Suppressor macrophage treated with lipopolysaccharide for 1 hour (primary cell): ENCODE results near the gene SOS1.
A peak's percentile ranks its signal among the peaks of the same experiment; 100 is the strongest.
"Not testable (repeated sequence)": the region's sequence is repeated elsewhere in the genome, so short reads cannot be mapped to it uniquely, and the experiment has no call there.

Source experiments
- DNase-seq, 3 donors: peaks; one replicate each; pipeline ENCODE4 v3.0.0-alpha.2; 2020 to 2022

Gene SOS1

DNA sequence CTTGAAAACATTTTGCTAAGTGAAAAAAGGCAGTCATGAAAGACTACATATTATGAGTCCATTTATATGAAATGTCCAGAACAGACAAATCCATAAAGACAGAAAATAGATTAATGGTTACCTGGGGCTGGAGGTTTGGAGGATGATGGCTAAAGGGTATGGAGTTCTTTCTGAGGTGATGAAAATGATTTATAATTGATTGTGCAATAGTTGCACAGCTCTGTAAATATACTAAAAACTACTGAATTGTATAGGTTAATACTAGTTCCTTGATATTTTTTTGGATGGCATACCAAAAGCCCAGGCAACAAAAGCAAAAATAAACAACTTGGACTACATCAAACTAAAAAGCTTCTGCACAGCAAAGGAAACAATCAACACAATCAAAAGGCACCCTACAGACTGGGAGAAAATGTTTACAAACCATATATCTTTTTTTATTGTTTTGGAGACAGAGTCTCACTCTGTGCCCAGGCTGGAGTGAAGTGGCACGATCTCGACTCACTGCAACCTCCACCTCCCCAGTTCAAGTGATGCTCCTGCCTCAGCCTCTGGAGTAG is 21.5 kb downstream of the SOS1 start:
- DNase-seq, result no peak

DNA sequence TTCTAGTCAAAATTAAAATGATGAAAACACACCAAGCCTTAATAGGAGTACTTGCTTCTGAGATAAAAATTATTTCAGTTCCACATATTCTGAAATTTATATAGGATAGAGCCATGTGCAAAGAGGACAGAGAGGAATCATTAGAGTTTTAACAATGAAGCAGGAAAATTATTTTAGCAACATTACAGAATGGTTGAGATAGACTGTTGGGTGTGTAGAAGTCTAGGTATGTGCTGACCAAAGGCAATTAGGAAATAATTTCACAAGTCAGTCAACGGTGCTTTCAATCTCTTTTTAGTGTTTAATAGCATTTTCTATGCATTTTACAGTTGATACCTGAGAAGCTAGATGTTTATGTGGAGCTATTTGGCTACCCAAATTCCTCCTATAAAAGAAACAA is 25.2 kb downstream of the SOS1 start:
- no peak for DNase-seq

DNA sequence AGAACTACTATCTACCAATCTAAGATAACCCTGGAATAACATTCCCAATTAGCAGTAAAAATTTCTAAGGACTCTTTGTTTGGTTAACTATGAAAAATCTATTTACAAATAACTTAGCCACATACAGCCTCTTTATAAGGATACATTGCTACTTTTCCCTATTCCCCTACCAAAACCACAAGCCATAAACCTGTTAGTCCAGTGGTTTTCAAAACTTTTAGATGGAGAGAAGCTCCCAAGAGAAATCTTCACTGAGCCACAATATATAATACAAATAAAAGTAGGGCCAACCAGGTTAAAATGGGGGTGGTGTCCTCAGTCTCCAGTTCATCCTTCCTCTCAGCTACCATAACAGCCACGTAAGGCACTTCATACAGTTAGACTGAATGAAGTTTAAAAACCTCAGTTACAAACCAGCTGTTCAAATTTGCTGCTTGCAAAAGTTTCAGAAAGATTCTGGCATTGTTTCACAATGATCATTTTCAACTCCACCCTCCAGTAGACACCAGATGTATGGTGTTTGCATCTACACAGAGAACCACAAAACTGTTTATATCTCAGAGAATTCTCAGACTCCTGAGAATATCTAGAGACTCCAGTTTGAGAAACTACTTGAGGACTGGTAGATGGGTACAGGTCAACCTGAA is 26.0 kb downstream of the SOS1 start:
- no peak for DNase-seq

DNA sequence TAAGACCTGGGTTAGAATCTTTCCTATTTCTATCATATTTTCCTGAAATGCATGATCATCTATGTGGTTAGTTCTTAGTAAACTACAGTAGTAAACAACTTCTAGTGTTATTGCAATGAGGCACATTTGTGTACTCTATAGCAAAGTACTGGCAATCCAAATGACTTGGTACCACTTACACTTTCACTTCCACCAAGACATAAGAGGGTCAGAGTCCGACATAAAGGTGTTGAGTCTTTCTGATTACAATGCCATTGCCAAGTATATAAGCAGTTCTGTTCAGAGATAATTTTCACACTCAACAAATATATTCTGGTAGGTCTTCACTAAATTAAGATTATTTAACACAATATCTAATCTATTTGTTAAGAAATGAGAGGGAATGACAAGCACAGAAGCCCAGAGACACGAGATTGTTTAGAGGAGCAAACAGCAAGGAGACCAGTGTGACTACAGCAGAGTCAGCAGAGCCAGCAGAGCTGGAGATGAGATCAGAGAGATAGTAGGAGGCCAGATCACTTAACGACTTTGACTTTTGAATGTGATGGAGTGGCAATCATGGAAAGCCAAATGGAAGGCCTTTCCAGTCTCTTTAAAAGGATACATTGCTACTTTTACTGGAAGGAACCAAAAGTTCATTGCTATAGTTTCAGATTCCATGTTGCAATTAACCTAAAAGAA is 27.5 kb downstream of the SOS1 start:
- DNase-seq, result no peak

GRCh38 chr2:39091543-39091942 is 29.3 kb downstream of the SOS1 start:
- DNase-seq, result peak; percentile 32 to 35 (median 35)

DNA sequence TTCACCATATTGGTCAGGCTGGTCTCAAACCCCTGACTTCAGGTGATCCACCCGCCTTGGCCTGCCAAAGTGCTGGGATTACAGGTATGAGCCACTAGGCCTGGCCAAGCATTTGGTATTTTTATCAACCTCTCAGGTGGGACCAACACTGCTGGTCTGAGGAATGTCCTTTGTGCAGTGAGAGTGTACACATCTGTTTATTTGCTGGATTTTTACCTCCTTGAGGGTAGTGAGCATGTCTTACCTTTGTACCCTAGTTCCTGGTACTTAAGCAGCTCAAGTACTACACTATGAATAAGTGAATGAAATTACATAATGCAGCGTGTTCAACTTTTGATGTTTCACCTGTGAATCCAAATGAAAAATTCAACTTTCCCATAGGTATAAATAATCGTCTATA is 29.8 kb downstream of the SOS1 start:
- DNase-seq, result no peak

DNA sequence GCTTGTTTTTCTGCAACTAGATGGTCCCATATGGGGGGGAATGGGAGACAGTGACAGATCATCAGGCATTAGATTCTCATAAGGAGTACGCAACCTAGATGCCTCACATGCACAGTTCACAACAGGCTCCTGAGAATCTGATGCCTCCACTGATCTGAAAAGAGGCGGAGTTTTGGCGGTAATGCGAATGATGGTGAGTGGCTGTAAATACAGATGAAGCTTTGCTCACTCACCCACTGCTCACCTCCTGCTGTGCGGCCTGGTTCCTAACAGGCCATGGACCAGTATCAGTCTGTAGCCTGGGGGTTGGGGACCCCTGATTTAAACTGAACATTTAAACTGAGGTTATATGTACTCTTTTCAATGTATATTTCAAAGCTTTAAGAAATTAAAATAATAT is 40.7 kb downstream of the SOS1 start:
- no peak for DNase-seq

DNA sequence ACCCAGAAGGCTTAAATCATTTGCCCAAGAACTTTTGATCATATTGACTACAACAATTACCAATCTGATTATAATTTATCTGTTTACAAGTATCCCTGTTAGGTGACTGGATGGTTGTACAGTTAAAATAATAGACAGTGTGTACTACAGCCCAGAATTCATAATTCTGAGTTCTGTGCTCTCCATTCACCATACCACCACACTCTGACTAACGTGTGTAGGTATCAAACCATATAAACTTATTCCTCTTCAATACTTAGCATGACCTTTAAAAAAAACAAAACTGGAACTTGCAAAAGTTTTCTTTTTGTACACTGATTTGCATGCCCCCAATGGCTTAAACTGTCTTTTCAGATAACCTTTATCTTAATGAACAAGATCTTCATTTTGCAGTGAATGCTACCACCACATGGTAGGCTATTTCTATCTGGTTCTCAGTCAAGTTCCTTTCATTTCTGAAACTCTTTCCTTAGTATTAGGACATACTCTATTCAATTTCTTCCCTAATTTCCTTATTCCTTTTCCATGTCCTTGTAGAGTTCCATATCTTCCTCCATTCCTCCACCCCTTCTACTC is 50.9 kb downstream of the SOS1 start:
- no peak for DNase-seq

GRCh38 chr2:39069136-39069515 is 51.7 kb downstream of the SOS1 start:
- no peak for DNase-seq

GRCh38 chr2:39068299-39069135 is 52.3 kb downstream of the SOS1 start:
- DNase-seq, result no peak

DNA sequence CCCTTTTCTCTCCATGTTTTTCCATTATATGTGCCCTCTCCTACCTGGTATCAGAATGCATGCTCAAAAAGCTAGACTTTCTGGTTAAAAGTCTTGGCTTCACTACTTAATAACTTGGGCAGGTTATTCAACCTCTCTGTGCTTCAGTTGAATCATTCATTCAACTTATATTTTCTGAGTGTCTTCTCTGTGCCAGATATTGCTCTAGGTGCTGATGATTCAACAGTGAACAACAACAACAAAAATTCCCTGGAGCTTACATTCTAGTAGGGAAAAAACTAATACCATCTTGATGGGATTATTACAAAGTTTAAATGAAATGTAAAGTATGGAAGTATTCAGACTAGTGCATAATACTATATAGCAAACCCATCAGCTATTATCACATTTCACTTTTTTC is 55.2 kb downstream of the SOS1 start:
- DNase-seq, result no peak

DNA sequence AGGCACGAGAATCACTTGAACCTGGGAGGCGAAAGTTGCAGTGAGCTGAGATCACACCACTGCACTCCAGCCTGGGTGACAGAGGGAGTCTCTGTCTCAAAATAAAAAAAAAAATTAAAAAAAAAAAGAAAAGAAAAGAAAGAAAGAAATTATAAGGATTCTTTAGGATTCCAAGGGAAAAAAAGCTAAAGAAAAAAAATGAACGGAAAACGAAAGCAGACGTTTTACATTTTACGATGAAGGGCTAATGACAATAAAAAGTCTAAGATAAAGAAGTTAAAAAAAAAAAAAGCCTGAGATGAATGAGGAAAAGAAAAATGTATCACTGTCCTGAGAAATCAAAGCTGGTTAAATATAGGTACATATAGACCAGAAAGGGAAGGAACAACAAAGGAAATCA is 58.5 kb downstream of the SOS1 start:
- no peak for DNase-seq

GRCh38 chr2:39061280-39061679 is 59.6 kb downstream of the SOS1 start:
- no peak for DNase-seq

DNA sequence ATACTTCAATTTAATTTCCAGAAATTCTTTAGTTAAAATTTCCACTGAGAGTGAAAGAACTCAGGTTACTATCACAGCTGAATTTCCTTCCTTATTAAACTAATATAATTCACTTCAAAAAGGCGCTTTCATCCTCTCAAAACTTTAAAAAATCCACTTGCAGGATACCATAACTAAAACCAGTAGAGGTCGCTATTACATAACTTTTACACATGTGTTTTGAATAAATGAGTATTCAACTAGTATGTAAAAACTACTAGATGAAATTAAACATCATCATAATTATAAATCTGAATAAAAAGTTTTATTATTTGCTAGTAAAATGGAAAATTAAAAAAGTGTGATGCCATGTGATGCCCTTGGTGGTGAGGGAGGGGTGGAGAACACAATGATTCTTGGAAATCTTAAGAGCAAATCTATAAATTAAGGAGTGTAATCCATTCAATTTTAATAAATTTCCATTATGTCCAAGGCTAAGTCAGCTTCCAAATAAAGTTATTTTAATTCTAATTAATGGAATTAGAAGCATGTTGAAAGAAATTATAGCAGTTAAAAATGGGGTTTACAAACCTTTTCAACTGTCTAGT is 61.4 kb downstream of the SOS1 start:
- DNase-seq, result peak; percentile 65 to 90 (median 82)

DNA sequence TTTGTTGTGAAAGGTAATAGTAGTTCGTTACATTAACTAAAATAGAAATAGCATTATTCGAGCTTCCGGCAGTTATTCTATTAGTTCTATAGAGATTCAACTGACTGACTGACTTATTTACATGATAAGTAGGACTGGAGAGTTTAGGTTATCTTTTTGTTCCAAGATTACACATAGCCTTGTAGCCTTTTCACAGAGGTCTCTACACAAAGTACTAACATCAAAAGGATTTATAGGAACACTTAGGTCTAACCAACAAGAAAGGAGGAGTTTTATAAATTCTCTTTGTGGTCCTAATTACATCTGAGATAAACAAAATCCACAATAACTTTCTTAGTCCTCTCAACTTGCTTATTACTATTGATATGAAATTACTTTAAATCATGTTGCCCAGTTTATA is 62.8 kb downstream of the SOS1 start:
- no peak for DNase-seq

DNA sequence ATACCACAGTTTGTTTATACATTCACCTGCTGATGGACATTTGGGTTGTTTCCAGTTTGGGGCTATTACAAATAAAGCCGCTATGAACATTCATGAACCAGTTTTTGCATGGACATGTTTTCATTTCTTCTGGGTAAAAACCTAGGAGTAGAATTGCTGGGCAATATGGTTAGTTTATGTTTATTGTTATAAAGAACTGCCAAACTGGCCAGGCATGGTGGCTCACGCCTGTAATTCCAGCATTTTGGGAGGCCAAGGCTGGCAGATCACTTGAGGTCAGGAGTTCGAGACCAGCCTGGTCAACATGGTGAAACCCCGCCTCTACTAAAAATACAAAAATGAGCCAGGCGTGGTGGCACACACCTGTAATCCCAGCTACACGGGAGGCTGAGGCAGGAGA is 68.2 kb downstream of the SOS1 start:
- DNase-seq, result not testable (repeated sequence)

DNA sequence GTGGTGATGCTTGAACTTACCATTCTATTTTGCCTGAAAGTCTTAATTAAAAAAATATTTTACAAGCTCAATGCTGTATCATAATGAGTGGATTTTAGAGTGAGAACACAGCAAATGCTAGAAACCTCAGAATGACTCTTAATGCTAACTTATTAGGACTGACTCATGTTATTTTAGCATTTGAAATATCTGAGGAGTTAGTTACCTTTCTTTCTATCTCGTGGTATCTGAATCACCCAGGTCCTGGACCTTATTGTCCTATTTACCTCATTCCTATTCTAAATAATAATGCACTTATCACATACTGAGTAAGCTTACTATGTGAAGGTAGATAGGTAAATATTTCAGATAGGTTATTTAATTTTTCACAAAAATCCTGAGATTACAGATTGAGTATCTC is 70.7 kb downstream of the SOS1 start:
- DNase-seq, result no peak

GRCh38 chr2:39039072-39039471 is 81.8 kb downstream of the SOS1 start:
- DNase-seq, result no peak

DNA sequence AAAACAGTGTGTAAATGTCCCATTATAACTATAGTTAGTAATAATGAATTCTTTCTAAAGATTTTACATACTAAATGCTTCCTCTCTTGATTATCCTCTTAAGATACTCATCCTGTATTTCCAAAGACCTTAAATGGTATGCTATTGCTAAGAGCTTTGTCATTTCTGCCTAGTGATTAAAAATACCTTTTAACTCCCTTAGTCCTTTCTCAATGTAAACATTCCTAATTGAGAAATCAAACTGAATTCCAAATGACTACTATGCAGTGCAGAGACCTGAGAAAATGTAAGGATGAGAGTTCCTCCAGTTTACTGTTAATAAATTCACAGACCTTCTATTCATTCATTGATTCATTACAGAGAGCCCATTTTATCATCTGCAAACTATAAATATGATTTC is 86.9 kb downstream of the SOS1 start:
- DNase-seq, result no peak

- DNase-seq, result no peak
Observed at GRCh38 chr2:39027421-39027820, 93.4 kb downstream of the SOS1 start.

- no peak for DNase-seq
Observed at GRCh38 chr2:39024833-39025232, 96.0 kb downstream of the SOS1 start.

- DNase-seq, result no peak
Observed at GRCh38 chr2:39023649-39024048, 97.2 kb downstream of the SOS1 start.

DNA sequence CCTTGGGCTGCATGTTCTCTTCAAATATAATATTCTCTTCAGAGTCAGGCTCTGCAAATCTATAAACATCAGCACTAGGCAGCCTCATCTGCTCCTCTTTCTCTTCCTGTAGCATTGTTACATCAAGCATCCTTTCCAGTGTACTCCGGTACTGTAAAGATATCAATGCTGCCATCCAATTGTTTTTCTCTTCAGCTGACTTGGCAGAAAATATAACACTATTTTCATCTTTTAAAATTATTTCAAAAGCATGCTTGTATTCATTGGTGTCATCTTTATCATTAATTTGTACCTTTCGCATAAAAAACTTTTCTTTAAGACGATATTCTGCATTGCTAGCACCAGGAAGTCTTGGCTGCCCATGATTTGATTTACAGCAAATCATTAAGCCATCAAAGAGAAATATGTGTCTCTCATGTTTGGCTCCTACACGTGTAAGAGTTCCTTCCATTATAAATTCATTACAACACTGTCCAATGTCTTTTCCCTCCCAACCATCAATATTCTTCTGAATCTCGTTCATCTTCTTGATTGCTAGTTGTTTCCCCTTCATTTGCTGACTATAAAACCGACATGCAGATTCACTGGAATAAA is 98.1 kb downstream of the SOS1 start:
- no peak for DNase-seq
